Nephron (organoid): ENCODE results near the gene MARCKS.

Source experiments
- H3K27ac Mint-ChIP-seq, 3 experiments: 2 replicates each; pipeline ENCODE4 v1.8.0; 2020; ENCODE audit warnings: mixed read lengths in 3 of 3, mild to moderate bottlenecking in 2 of 3, moderate library complexity in 1 of 3
- H3K27me3 Mint-ChIP-seq: 2 replicates; pipeline ENCODE4 v1.8.0; 2021; ENCODE audit warnings: low read depth, mild to moderate bottlenecking, moderate library complexity, mixed read lengths
- H3K36me3 Mint-ChIP-seq: 2 replicates; pipeline ENCODE4 v1.8.0; 2020; ENCODE audit warnings: low read depth, mixed read lengths
- H3K4me1 Mint-ChIP-seq: 2 replicates; pipeline ENCODE4 v1.8.0; 2020; ENCODE audit warnings: mixed read lengths
- H3K4me3 Mint-ChIP-seq, 3 experiments: 2 replicates each; pipeline ENCODE4 v1.8.0; 2020; ENCODE audit warnings: mild to moderate bottlenecking in 3 of 3, mixed read lengths in 3 of 3, moderate library complexity in 2 of 3
- H3K9me3 Mint-ChIP-seq: 2 replicates; pipeline ENCODE4 v1.8.0; 2020; ENCODE audit warnings: mixed read lengths
- TF ChIP-seq, protein P1 (sequence below), 3 experiments: fragments of 200-600 bp; sonication (generic); IDR thresholded peaks; one replicate each; pipeline ENCODE4 v1.5.0; 2021; ENCODE audit warnings: antibody characterized with exemption in 3 of 3; ENCODE audit not compliant: unreplicated experiment in 3 of 3

MARCKS gene

DNA sequence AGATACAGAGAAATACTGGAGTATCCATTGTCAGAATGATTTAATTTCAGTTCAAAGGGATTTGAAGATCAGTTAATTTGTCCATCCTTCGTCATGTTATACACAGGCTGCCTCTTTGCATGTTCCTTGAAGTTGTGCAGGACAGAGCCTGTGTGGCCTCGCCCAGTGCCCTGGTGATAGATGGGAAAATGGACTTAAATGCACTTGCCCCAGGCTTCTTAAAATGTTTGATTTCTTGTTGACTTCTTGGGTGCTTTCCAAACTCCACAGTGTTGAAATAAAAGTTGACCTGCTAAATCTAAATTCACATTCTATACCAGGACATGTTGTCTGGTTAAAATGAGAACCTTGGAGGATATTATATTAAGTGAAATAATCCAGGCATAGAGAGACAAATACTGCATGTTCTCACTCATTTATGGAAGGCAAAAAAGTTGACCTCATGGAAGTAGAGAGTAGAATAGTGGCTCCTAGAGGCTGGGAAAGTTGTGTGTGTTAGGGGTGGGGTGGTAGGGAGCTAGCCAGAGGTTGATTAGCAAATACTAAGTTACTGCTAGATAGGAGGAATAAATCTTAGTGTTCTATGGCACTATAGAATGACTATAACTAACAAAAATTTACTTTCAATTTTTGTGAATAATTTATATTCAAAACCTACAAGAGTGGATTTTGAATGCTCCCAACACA is 25.3 kb downstream of the MARCKS start:
- TF ChIP-seq, protein P1, sequence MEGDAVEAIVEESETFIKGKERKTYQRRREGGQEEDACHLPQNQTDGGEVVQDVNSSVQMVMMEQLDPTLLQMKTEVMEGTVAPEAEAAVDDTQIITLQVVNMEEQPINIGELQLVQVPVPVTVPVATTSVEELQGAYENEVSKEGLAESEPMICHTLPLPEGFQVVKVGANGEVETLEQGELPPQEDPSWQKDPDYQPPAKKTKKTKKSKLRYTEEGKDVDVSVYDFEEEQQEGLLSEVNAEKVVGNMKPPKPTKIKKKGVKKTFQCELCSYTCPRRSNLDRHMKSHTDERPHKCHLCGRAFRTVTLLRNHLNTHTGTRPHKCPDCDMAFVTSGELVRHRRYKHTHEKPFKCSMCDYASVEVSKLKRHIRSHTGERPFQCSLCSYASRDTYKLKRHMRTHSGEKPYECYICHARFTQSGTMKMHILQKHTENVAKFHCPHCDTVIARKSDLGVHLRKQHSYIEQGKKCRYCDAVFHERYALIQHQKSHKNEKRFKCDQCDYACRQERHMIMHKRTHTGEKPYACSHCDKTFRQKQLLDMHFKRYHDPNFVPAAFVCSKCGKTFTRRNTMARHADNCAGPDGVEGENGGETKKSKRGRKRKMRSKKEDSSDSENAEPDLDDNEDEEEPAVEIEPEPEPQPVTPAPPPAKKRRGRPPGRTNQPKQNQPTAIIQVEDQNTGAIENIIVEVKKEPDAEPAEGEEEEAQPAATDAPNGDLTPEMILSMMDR (IDR thresholded peaks at IDR 0.05; ENCODE audit: unreplicated experiment in 3 of 3): no peak
- Mint-ChIP-seq H3K36me3 (no peaks in the 10 kb centered on the region), H3K4me3 (no peak overlapping the region), H3K27me3 (no peaks in the 10 kb centered on the region), H3K27ac (no peak overlapping the region), H3K9me3 (no peaks in the 10 kb centered on the region), H3K4me1 (peaks cover 25% of the 10 kb centered on the region)

DNA sequence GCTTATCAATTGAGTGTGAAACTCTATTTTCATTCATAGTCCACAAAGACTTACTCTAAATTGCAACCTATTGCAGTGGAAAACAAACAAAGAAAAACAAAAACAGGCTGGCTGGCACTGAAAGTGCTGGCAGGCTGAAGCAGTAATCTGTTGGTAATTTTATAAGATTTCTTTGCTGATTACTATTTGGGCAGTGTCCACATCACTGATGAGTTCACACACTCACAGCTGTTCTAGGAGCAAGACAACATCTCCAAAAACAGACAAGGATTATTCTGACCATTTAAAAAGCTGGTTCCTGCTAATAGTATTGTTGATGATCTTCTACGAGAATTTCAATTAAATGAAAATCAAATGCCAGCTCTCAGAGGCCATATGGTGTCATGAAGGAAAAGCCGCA is 26.9 kb downstream of the MARCKS start:
- Mint-ChIP-seq H3K4me3 (no peak overlapping the region), H3K27ac (no peak overlapping the region), H3K9me3 (no peaks in the 10 kb centered on the region), H3K27me3 (no peaks in the 10 kb centered on the region), H3K4me1 (peaks cover 17% of the 10 kb centered on the region), H3K36me3 (no peaks in the 10 kb centered on the region)
- TF ChIP-seq, protein P1 (IDR thresholded peaks at IDR 0.05; ENCODE audit: unreplicated experiment in 3 of 3): no peak

DNA sequence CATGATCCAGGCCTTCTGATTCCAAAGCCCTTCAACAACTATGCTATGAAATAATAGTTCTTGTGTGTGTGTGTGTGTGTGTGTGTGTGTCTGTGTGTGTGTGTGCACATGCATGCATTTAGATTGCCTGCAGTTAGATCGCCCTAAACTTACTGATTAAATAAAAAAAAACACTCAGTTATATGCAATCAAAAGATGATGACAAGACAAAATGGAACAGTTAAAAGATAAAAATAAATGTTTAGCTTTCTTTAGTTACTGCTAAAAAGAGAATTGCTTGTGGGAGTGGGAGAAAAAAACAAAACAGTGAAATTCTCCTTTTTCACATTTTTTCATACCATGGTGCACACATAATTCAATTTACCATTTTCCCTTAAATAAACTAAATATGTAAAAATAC is 29.4 kb downstream of the MARCKS start:
- TF ChIP-seq, protein P1 (IDR thresholded peaks at IDR 0.05; ENCODE audit: unreplicated experiment in 3 of 3): no peak
- H3K4me1 Mint-ChIP-seq: peaks cover 4% of the 10 kb centered on the region
- no peaks in the 10 kb centered on the region for H3K27me3 Mint-ChIP-seq
- H3K4me3 Mint-ChIP-seq: no peak overlapping the region
- no peaks in the 10 kb centered on the region for H3K36me3 Mint-ChIP-seq
- peaks cover 10% of the 10 kb centered on the region for H3K9me3 Mint-ChIP-seq
- H3K27ac Mint-ChIP-seq: no peak overlapping the region

DNA sequence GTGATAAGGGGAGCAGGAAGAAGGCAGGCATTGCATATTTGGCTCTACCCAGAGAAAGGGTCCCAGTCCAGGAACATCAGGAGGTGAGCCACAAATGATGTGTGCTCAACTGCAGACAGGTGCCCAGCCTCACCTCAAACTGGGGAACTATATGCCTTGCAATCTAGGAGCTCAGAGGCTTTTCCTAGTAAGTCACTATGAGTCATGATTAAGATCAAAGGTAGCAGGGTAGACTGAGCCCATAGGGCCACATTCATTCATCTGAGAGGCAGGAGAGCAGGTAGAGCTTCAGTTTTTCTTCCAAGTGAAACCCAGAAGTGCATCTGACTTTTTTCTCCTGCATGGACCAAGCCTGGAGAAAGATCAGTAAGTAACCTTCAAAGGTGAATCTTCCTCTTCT is 31.3 kb downstream of the MARCKS start:
- no peaks in the 10 kb centered on the region for H3K27me3 Mint-ChIP-seq
- TF ChIP-seq, protein P1 (IDR thresholded peaks at IDR 0.05; ENCODE audit: unreplicated experiment in 3 of 3): no peak
- H3K9me3 Mint-ChIP-seq: peaks cover 19% of the 10 kb centered on the region
- peaks cover 4% of the 10 kb centered on the region for H3K36me3 Mint-ChIP-seq
- H3K4me3 Mint-ChIP-seq: no peak overlapping the region
- no peak overlapping the region for H3K27ac Mint-ChIP-seq
- no peaks in the 10 kb centered on the region for H3K4me1 Mint-ChIP-seq

DNA sequence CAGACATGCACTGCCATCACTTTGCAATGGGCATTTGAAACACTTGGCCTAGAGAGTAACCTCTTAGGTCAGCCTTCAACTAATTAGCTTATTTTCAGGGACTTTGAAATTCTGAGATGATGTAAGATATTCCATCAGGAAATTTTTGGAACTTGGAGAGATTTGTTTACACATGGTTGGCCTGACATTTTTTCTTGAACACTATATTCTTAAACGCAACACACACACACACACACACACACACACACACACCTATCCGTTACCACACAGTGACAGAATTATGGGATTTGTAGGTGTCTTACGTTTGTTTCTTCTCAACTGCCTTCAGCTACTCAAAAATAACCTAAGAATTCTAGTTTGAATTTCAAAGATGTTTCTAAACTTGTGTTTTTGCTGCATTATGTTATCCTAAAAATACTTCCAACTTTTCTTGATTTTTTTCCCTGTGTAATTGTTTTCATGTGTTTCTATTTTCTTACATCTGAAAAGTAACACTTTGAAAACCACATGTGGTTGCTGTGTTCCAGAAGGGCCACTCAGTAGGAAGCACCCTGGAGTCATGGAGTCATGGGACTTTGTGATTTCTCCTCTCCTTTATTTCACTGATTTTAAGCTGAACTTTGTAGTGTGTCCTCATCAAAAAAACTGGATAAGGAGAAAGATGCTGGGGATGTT is 31.9 kb downstream of the MARCKS start:
- peaks cover 4% of the 10 kb centered on the region for H3K36me3 Mint-ChIP-seq
- peaks cover 3% of the 10 kb centered on the region for H3K4me1 Mint-ChIP-seq
- H3K27me3 Mint-ChIP-seq: no peaks in the 10 kb centered on the region
- no peak overlapping the region for H3K4me3 Mint-ChIP-seq
- H3K27ac Mint-ChIP-seq: no peak overlapping the region
- peaks cover 21% of the 10 kb centered on the region for H3K9me3 Mint-ChIP-seq
- TF ChIP-seq, protein P1 (IDR thresholded peaks at IDR 0.05; ENCODE audit: unreplicated experiment in 3 of 3): no peak

DNA sequence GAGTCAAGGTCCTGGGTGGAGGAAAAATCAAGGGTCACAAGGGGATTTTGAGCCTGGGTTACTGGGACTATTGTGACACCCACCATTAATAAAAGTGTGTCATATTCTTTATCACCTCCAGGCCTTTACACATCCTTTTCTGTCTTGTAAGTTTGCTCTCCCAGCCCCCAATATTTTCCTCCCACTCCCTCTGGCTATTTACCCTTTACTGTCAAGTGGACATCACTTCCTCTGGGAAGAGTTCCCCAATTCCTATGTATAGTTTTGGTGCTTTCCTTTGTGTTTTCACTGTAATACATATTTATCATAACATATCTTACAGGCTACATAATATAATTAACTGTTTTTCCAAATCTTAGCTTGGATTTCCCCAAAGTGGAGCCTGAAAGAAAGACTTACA is 36.3 kb downstream of the MARCKS start:
- H3K27ac Mint-ChIP-seq: no peak overlapping the region

More for the DNA sequence above, 36.3 kb downstream of the MARCKS start:
- Mint-ChIP-seq H3K36me3 (peaks cover 4% of the 10 kb centered on the region), H3K27me3 (no peaks in the 10 kb centered on the region), H3K4me3 (no peak overlapping the region), H3K9me3 (peaks cover 23% of the 10 kb centered on the region), H3K4me1 (peaks cover 16% of the 10 kb centered on the region)
- TF ChIP-seq, protein P1 (IDR thresholded peaks at IDR 0.05; ENCODE audit: unreplicated experiment in 3 of 3): no peak
